Nephron (organoid): ENCODE results near the gene AMIGO1.

Experiments used
- H3K27ac Mint-ChIP-seq, 3 experiments: 2 replicates each; pipeline ENCODE4 v1.8.0; 2020; ENCODE audit warnings: mixed read lengths in 3 of 3, mild to moderate bottlenecking in 2 of 3, moderate library complexity in 1 of 3
- H3K27me3 Mint-ChIP-seq: 2 replicates; pipeline ENCODE4 v1.8.0; 2021; ENCODE audit warnings: low read depth, mild to moderate bottlenecking, moderate library complexity, mixed read lengths
- H3K36me3 Mint-ChIP-seq: 2 replicates; pipeline ENCODE4 v1.8.0; 2020; ENCODE audit warnings: low read depth, mixed read lengths
- H3K4me1 Mint-ChIP-seq: 2 replicates; pipeline ENCODE4 v1.8.0; 2020; ENCODE audit warnings: mixed read lengths
- H3K4me3 Mint-ChIP-seq, 3 experiments: 2 replicates each; pipeline ENCODE4 v1.8.0; 2020; ENCODE audit warnings: mild to moderate bottlenecking in 3 of 3, mixed read lengths in 3 of 3, moderate library complexity in 2 of 3
- H3K9me3 Mint-ChIP-seq: 2 replicates; pipeline ENCODE4 v1.8.0; 2020; ENCODE audit warnings: mixed read lengths
- TF ChIP-seq, protein P1 (sequence below), 3 experiments: fragments of 200-600 bp; sonication (generic); IDR thresholded peaks; one replicate each; pipeline ENCODE4 v1.5.0; 2021; ENCODE audit warnings: antibody characterized with exemption in 3 of 3; ENCODE audit not compliant: unreplicated experiment in 3 of 3

AMIGO1 gene

DNA sequence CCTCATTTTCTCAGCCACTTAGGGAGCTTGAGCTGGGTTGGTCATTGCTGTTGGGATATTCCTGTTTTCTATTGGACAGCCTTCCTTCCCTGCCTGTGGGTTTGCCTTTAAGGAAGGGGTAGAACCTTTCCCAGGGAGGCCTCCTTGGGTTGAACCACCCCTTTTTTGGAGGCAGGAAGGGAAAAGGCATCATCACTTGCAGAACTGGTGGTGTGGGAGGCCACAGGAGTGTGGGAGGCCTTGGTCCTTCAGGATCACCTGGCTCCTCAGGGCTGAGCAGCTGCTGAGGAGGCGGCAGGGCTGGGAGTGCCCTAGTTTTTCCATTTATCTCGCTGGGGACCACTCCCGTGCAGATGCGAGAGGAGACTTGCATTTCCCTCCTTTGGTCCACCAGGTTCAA lies 16.3 kb downstream of the AMIGO1 start:
- H3K27me3 Mint-ChIP-seq, result no peaks in the 10 kb centered on the region
- no peaks in the 10 kb centered on the region for H3K9me3 Mint-ChIP-seq
- peaks cover 46% of the 10 kb centered on the region for H3K4me1 Mint-ChIP-seq

DNA sequence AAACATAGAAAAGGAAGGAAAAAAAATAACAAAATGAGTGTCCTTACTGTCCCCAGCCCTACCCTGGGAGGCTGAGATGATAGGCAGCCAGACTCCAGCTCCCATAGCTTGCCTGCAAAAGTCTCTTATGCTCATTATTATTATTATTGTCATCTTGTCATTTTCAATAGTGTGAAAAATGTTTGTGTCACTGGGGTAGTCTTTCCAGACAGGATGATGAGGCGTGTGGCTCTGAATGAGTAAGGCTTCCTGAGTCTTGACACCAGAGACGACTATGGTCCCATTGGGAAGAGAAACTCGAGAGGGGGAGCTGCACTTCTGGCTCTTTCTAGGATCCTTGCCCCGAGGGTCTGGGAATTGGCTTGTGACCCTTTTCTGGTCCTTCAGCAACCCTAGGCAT lies 16.7 kb downstream of the AMIGO1 start:
- Mint-ChIP-seq H3K4me1 (peaks cover 45% of the 10 kb centered on the region), H3K4me3 (peak overlapping the region; percentile 92 to 94 (median 92)), H3K36me3 (peaks cover 25% of the 10 kb centered on the region), H3K27me3 (no peaks in the 10 kb centered on the region), H3K27ac (peak overlapping the region in 1 of 3 experiments; percentile 29), H3K9me3 (no peaks in the 10 kb centered on the region)
- TF ChIP-seq, protein P1, sequence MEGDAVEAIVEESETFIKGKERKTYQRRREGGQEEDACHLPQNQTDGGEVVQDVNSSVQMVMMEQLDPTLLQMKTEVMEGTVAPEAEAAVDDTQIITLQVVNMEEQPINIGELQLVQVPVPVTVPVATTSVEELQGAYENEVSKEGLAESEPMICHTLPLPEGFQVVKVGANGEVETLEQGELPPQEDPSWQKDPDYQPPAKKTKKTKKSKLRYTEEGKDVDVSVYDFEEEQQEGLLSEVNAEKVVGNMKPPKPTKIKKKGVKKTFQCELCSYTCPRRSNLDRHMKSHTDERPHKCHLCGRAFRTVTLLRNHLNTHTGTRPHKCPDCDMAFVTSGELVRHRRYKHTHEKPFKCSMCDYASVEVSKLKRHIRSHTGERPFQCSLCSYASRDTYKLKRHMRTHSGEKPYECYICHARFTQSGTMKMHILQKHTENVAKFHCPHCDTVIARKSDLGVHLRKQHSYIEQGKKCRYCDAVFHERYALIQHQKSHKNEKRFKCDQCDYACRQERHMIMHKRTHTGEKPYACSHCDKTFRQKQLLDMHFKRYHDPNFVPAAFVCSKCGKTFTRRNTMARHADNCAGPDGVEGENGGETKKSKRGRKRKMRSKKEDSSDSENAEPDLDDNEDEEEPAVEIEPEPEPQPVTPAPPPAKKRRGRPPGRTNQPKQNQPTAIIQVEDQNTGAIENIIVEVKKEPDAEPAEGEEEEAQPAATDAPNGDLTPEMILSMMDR (IDR thresholded peaks at IDR 0.05; ENCODE audit: unreplicated experiment in 3 of 3), result no peak

More for the DNA sequence above, 16.3 kb downstream of the AMIGO1 start:
- peaks cover 25% of the 10 kb centered on the region for H3K36me3 Mint-ChIP-seq
- H3K27ac Mint-ChIP-seq, result peak overlapping the region in 1 of 3 experiments; percentile 60
- TF ChIP-seq, protein P1 (IDR thresholded peaks at IDR 0.05; ENCODE audit: unreplicated experiment in 3 of 3), result no peak
- peak overlapping the region; percentile 92 to 94 (median 92) for H3K4me3 Mint-ChIP-seq

- Mint-ChIP-seq H3K4me3 (no peak overlapping the region), H3K27ac (no peak overlapping the region), H3K9me3 (no peaks in the 10 kb centered on the region), H3K27me3 (no peaks in the 10 kb centered on the region), H3K36me3 (peaks cover 26% of the 10 kb centered on the region), H3K4me1 (peaks cover 38% of the 10 kb centered on the region)
- TF ChIP-seq, protein P1 (IDR thresholded peaks at IDR 0.05; ENCODE audit: unreplicated experiment in 3 of 3), result no peak
Measured at GRCh38 chr1:109491372-109491771, 18.2 kb downstream of the AMIGO1 start.

DNA sequence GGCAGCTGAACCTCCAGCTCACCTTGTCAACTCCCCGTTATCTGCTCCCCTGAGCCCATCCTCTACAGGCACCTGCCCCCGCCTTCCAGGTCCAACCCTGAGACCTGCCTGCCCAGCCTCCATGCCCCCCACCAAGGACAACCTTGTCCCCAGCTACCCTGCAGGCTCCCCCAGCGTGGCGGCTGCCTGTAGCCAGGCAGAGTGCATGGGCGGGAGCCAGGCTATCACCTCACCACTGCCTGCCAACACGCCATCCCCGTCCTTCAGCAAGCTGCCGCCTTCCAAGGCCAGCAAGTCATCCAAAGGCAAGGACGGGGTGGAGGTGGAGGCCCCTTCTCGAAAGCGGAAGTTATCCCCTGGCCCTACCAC lies 18.6 kb downstream of the AMIGO1 start:
- Mint-ChIP-seq H3K27me3 (no peaks in the 10 kb centered on the region), H3K4me1 (peaks cover 37% of the 10 kb centered on the region), H3K27ac (peak overlapping the region in 2 of 3 experiments; percentile 40 to 76), H3K36me3 (peaks cover 27% of the 10 kb centered on the region), H3K9me3 (no peaks in the 10 kb centered on the region), H3K4me3 (peak overlapping the region in 2 of 3 experiments; percentile 70 to 76)
- TF ChIP-seq, protein P1 (IDR thresholded peaks at IDR 0.05; ENCODE audit: unreplicated experiment in 3 of 3), result no peak

DNA sequence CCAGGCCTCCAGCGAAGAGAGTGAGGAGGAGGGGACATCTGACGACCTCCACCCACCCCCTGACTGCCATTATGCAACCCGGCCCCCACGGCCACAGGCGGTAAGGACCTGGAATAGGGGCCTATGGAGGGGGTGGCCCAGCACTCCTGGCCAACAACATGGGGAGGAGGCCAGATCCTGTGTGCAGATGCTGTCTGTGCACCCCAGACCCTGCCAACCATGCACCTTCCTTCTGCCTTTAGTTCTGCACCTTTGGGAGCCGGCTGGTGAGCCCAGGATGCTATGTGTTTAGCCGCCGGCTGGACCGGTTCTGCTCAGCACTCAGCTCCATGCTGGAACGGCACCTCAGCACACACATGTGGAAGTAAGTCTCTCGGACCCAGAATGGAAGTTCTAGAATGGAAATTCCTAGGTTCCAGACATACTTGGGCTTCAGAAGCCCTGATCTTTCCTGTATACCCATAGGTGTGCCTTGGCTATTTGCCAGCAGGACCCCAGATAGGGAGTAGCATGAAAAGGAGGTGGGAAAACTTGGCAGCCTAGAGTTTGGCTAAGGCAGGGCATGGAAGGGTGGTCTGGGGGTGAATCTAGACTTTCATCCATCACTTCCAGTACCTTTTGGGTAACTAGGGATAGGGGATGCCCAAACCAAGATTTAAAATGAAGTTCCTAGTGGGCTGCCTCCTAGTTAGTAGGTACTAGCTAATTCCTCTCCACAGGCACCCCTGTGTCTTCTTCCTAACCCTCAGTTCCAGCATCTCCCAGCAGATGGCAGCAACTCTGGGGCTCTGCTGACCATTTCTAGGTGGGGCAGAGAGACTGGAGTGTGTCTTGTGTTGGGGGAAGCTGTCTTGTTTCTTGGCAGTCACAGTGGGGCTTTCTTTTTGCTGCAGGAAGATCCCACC lies 19.2 kb downstream of the AMIGO1 start:
- TF ChIP-seq, protein P1 (IDR thresholded peaks at IDR 0.05; ENCODE audit: unreplicated experiment in 3 of 3), result peak; percentile 74 to 78 (median 74)
- Mint-ChIP-seq H3K4me3 (peak overlapping the region; percentile 34 to 76 (median 70)), H3K36me3 (peaks cover 29% of the 10 kb centered on the region), H3K9me3 (no peaks in the 10 kb centered on the region), H3K4me1 (peaks cover 34% of the 10 kb centered on the region), H3K27ac (peak overlapping the region in 2 of 3 experiments; percentile 40 to 76), H3K27me3 (no peaks in the 10 kb centered on the region)
